WTC11 (cell line): ENCODE measurements around the gene SNX18. TPM values are rescaled to one million over a fixed set of nuclear protein-coding genes. Genes with fewer than 3 reads are reported as not detected.

ENCODE experiments used
- ATAC-seq: fragments of 200-7000 bp; cut with Tn5 transposase; 2 replicates; pipeline ENCODE4 v1.10.0; 2021; ENCODE audit warnings: mild to moderate bottlenecking, moderate library complexity
- CTCF ChIA-PET: fragments of 300-600 bp; sonication (Branson Sonifier 250); formaldehyde crosslinking; loops from one replicate; lab custom pipeline; 2021; ENCODE audit warnings: antibody characterized with exemption; lab: Charles Lee
- POLR2A ChIA-PET: fragments of 350-600 bp; sonication (Branson Sonifier 250); formaldehyde crosslinking; loops from one replicate; lab custom pipeline; 2021; ENCODE audit warnings: antibody characterized with exemption; lab: Charles Lee
- DNase-seq: peaks from one replicate; pipeline ENCODE4 v3.0.0; 2021; ENCODE audit warnings: low spot score
- H3K27ac Mint-ChIP-seq: 2 replicates; pipeline ENCODE4 v1.8.0; 2021; ENCODE audit warnings: mixed read lengths
- H3K27me3 Mint-ChIP-seq: 2 replicates; pipeline ENCODE4 v1.8.0; 2021; ENCODE audit warnings: low read depth, mild to moderate bottlenecking, moderate library complexity, mixed read lengths
- H3K36me3 Mint-ChIP-seq: 2 replicates; pipeline ENCODE4 v1.8.0; 2021; ENCODE audit warnings: mixed read lengths
- H3K4me1 Mint-ChIP-seq: 2 replicates; pipeline ENCODE4 v1.8.0; 2022; ENCODE audit warnings: mixed read lengths
- H3K4me3 Mint-ChIP-seq: 2 replicates; pipeline ENCODE4 v1.8.0; 2021; ENCODE audit warnings: mild to moderate bottlenecking, moderate library complexity, mixed read lengths
- H3K9me3 Mint-ChIP-seq: 2 replicates; pipeline ENCODE4 v1.8.0; 2021; ENCODE audit warnings: mixed read lengths
- GABPB1 ChIP-seq: sonication (generic); formaldehyde crosslinking; IDR thresholded peaks from 2 replicates; pipeline ENCODE4 v1.8.1; 2023; ENCODE audit warnings: mild to moderate bottlenecking, missing genetic modification reagents
- GRHL2 ChIP-seq: fragments of 250-450 bp; sonication (Bioruptor Pico); IDR thresholded peaks from 2 replicates; pipeline ENCODE4 v1.8.0; 2022; ENCODE audit warnings: mild to moderate bottlenecking, moderate library complexity; ENCODE audit not compliant: insufficient replicate concordance, severe bottlenecking
- KAT7 ChIP-seq: sonication (generic); formaldehyde crosslinking; IDR thresholded peaks from 2 replicates; pipeline ENCODE4 v1.8.1; 2023; ENCODE audit warnings: missing genetic modification reagents, mild to moderate bottlenecking, borderline replicate concordance
- NR3C1 ChIP-seq: sonication (generic); formaldehyde crosslinking; conservative IDR thresholded peaks from 2 replicates; pipeline ENCODE4 v1.8.1; 2023; ENCODE audit warnings: low read depth, mild to moderate bottlenecking, missing genetic modification reagents
- PRRX2 ChIP-seq: fragments of 250-450 bp; sonication (Bioruptor Pico); IDR thresholded peaks from 2 replicates; pipeline ENCODE4 v1.8.0; 2021; ENCODE audit warnings: mild to moderate bottlenecking
- RORB ChIP-seq: fragments of 250-450 bp; sonication (Bioruptor Pico); IDR thresholded peaks from 2 replicates; pipeline ENCODE4 v1.9.0; 2021; ENCODE audit warnings: mild to moderate bottlenecking
- SMAD3 ChIP-seq: sonication (generic); formaldehyde crosslinking; IDR thresholded peaks from 2 replicates; pipeline ENCODE4 v1.8.0; 2022; ENCODE audit warnings: missing genetic modification reagents, mild to moderate bottlenecking, borderline replicate concordance
- SMAD4 ChIP-seq: sonication (generic); formaldehyde crosslinking; IDR thresholded peaks from 2 replicates; pipeline ENCODE4 v1.8.0; 2022; ENCODE audit warnings: mild to moderate bottlenecking, missing genetic modification reagents
- SP1 ChIP-seq: sonication (generic); formaldehyde crosslinking; conservative IDR thresholded peaks from 2 replicates; pipeline ENCODE4 v1.8.1; 2022; ENCODE audit warnings: missing genetic modification reagents
- ZNF232 ChIP-seq: sonication (generic); formaldehyde crosslinking; IDR thresholded peaks from 2 replicates; pipeline ENCODE4 v1.8.0; 2022; ENCODE audit warnings: mild to moderate bottlenecking, missing genetic modification reagents
- ZNF263 ChIP-seq: sonication (generic); formaldehyde crosslinking; IDR thresholded peaks from 2 replicates; pipeline ENCODE4 v1.8.1; 2022; ENCODE audit warnings: low read depth, mild to moderate bottlenecking, moderate library complexity, missing genetic modification reagents
- ZNF423 ChIP-seq: fragments of 250-450 bp; sonication (Bioruptor Pico); IDR thresholded peaks from 2 replicates; pipeline ENCODE4 v2.1.2; 2022; ENCODE audit warnings: mild to moderate bottlenecking, moderate library complexity
- total RNA-seq: library from RNA; stranded (reverse); gene quantifications from 3 replicates; pipeline ENCODE4 v1.2.3, GENCODE V29; 2021
- TF ChIP-seq, protein P1 (sequence below): sonication (generic); formaldehyde crosslinking; conservative IDR thresholded peaks from 2 replicates; pipeline ENCODE4 v1.8.1; 2022; ENCODE audit warnings: mild to moderate bottlenecking, missing genetic modification reagents
- TF ChIP-seq, protein P2 (sequence below): fragments of 250-450 bp; sonication (Bioruptor Pico); IDR thresholded peaks from 2 replicates; pipeline ENCODE4 v1.8.0; 2021; ENCODE audit warnings: mild to moderate bottlenecking
- TF ChIP-seq, protein P3 (sequence below): sonication (generic); formaldehyde crosslinking; IDR thresholded peaks from 2 replicates; pipeline ENCODE4 v1.8.1; 2023; ENCODE audit warnings: mild to moderate bottlenecking, missing genetic modification reagents
- TF ChIP-seq, protein P4 (sequence below): sonication (generic); formaldehyde crosslinking; IDR thresholded peaks from 2 replicates; pipeline ENCODE4 v1.8.0; 2023; ENCODE audit warnings: missing genetic modification reagents
- TF ChIP-seq, protein P5 (sequence below): sonication (generic); formaldehyde crosslinking; IDR thresholded peaks from 2 replicates; pipeline ENCODE4 v1.8.1; 2022; ENCODE audit warnings: low read depth, missing genetic modification reagents, borderline replicate concordance
- TF ChIP-seq, protein P6 (sequence below): fragments of 250-450 bp; sonication (Bioruptor Pico); IDR thresholded peaks from 2 replicates; pipeline ENCODE4 v1.9.0; 2021; ENCODE audit warnings: mild to moderate bottlenecking
- TF ChIP-seq, protein P7 (sequence below): sonication (generic); formaldehyde crosslinking; IDR thresholded peaks from 2 replicates; pipeline ENCODE4 v1.8.1; 2023; ENCODE audit warnings: mild to moderate bottlenecking, moderate library complexity, missing genetic modification reagents
- TF ChIP-seq, protein P8 (sequence below): fragments of 250-450 bp; sonication (Bioruptor Pico); conservative IDR thresholded peaks from 2 replicates; pipeline ENCODE4 v1.9.0; 2021; ENCODE audit warnings: mild to moderate bottlenecking

Gene SNX18
- total RNA-seq, 1 experiment from 2014 or later, result 24.6 TPM

DNA sequence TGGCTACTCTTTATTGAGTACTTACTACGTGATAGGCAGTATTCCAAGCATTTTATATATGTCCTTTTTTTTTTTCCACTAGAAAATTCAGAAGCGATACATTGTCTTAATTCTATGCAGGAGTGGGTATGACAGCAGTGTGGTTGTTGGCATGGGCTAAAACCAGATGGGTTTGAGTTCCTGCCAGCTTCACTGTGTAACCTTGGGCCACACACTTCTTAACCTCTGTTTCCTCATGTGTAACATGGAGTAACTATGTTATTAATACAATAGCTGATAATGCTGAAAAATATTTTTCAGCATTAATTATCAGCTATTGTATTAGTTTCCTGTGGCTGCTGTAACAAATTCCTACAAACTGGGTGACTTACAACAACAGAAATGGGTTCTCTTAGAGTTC, 12.0 kb downstream of the SNX18 start:
- Mint-ChIP-seq H3K4me1 (peaks cover 22% of the 10 kb centered on the region), H3K36me3 (no peaks in the 10 kb centered on the region), H3K27me3 (no peaks in the 10 kb centered on the region), H3K27ac (no peak overlapping the region), H3K9me3 (no peaks in the 10 kb centered on the region), H3K4me3 (no peak overlapping the region)
- TF ChIP-seq GABPB1 (no peak), ZNF232 (CRISPR knock-in tag) (no peak), SP1 (CRISPR knock-in tag) (no peak), SMAD4 (CRISPR knock-in tag) (no peak), ZNF423 (no peak), ZNF263 (CRISPR knock-in tag) (no peak), KAT7 (CRISPR knock-in tag) (no peak), NR3C1 (CRISPR knock-in tag) (no peak), SMAD3 (no peak), GRHL2 (no peak), RORB (CRISPR knock-in tag) (no peak), PRRX2 (CRISPR knock-in tag) (no peak)
- TF ChIP-seq, protein P1, sequence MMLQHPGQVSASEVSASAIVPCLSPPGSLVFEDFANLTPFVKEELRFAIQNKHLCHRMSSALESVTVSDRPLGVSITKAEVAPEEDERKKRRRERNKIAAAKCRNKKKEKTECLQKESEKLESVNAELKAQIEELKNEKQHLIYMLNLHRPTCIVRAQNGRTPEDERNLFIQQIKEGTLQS (CRISPR knock-in tag), result no peak
- TF ChIP-seq, protein P2, sequence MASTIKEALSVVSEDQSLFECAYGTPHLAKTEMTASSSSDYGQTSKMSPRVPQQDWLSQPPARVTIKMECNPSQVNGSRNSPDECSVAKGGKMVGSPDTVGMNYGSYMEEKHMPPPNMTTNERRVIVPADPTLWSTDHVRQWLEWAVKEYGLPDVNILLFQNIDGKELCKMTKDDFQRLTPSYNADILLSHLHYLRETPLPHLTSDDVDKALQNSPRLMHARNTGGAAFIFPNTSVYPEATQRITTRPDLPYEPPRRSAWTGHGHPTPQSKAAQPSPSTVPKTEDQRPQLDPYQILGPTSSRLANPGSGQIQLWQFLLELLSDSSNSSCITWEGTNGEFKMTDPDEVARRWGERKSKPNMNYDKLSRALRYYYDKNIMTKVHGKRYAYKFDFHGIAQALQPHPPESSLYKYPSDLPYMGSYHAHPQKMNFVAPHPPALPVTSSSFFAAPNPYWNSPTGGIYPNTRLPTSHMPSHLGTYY, result no peak
- TF ChIP-seq, protein P3, sequence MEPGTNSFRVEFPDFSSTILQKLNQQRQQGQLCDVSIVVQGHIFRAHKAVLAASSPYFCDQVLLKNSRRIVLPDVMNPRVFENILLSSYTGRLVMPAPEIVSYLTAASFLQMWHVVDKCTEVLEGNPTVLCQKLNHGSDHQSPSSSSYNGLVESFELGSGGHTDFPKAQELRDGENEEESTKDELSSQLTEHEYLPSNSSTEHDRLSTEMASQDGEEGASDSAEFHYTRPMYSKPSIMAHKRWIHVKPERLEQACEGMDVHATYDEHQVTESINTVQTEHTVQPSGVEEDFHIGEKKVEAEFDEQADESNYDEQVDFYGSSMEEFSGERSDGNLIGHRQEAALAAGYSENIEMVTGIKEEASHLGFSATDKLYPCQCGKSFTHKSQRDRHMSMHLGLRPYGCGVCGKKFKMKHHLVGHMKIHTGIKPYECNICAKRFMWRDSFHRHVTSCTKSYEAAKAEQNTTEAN, result no peak
- TF ChIP-seq, protein P4, sequence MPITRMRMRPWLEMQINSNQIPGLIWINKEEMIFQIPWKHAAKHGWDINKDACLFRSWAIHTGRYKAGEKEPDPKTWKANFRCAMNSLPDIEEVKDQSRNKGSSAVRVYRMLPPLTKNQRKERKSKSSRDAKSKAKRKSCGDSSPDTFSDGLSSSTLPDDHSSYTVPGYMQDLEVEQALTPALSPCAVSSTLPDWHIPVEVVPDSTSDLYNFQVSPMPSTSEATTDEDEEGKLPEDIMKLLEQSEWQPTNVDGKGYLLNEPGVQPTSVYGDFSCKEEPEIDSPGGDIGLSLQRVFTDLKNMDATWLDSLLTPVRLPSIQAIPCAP (CRISPR knock-in tag), result no peak
- TF ChIP-seq, protein P5, sequence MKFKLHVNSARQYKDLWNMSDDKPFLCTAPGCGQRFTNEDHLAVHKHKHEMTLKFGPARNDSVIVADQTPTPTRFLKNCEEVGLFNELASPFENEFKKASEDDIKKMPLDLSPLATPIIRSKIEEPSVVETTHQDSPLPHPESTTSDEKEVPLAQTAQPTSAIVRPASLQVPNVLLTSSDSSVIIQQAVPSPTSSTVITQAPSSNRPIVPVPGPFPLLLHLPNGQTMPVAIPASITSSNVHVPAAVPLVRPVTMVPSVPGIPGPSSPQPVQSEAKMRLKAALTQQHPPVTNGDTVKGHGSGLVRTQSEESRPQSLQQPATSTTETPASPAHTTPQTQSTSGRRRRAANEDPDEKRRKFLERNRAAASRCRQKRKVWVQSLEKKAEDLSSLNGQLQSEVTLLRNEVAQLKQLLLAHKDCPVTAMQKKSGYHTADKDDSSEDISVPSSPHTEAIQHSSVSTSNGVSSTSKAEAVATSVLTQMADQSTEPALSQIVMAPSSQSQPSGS (CRISPR knock-in tag), result no peak
- TF ChIP-seq, protein P6, sequence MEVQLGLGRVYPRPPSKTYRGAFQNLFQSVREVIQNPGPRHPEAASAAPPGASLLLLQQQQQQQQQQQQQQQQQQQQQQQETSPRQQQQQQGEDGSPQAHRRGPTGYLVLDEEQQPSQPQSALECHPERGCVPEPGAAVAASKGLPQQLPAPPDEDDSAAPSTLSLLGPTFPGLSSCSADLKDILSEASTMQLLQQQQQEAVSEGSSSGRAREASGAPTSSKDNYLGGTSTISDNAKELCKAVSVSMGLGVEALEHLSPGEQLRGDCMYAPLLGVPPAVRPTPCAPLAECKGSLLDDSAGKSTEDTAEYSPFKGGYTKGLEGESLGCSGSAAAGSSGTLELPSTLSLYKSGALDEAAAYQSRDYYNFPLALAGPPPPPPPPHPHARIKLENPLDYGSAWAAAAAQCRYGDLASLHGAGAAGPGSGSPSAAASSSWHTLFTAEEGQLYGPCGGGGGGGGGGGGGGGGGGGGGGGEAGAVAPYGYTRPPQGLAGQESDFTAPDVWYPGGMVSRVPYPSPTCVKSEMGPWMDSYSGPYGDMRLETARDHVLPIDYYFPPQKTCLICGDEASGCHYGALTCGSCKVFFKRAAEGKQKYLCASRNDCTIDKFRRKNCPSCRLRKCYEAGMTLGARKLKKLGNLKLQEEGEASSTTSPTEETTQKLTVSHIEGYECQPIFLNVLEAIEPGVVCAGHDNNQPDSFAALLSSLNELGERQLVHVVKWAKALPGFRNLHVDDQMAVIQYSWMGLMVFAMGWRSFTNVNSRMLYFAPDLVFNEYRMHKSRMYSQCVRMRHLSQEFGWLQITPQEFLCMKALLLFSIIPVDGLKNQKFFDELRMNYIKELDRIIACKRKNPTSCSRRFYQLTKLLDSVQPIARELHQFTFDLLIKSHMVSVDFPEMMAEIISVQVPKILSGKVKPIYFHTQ (CRISPR knock-in tag), result no peak
- TF ChIP-seq, protein P7, sequence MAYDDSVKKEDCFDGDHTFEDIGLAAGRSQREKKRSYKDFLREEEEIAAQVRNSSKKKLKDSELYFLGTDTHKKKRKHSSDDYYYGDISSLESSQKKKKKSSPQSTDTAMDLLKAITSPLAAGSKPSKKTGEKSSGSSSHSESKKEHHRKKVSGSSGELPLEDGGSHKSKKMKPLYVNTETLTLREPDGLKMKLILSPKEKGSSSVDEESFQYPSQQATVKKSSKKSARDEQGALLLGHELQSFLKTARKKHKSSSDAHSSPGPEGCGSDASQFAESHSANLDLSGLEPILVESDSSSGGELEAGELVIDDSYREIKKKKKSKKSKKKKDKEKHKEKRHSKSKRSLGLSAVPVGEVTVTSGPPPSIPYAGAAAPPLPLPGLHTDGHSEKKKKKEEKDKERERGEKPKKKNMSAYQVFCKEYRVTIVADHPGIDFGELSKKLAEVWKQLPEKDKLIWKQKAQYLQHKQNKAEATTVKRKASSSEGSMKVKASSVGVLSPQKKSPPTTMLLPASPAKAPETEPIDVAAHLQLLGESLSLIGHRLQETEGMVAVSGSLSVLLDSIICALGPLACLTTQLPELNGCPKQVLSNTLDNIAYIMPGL (CRISPR knock-in tag), result no peak
- TF ChIP-seq, protein P8, sequence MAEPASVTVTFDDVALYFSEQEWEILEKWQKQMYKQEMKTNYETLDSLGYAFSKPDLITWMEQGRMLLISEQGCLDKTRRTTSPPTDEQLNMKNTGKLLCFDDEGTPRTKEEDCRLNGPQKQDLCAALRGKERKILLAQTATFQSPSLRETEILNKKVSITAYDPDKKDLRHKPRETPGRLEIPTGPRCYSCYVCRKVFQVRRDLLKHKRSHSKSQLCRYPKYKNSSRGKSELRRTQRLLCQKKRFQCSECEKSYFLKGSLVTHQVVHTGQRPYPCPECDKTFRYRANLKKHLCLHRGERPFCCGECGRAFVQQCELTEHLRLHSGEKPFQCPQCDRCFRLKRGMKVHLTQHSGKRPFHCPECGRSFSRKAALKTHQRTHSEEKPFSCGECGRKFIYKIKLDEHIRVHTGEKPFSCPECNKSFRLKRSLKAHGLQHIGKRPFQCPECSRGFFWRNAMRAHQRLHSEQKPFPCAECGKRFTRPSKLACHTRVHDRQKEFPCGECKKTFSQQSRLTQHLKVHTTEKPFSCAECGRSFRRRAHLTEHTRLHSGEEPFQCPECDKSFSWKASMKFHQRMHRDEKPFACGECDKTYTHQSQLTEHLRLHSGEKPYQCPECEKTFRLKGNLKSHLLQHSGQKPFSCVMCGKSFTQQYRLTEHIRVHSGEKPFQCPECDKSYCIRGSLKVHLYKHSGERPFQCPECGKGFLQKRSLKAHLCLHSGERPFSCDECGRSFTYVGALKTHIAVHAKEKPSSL (CRISPR knock-in tag), result no peak
- ChIA-PET CTCF (interaction anchor here (1.3 kb wide), 1 partner anchor 12 kb away, joined by 5 read pairs; the partner anchor contains the start of gene SNX18), POLR2A (no interaction called here)
- no peak for ATAC-seq
- DNase-seq, result no peak
